IMR-90 (cell line): Measurements from ENCODE around the gene CCR5. TPM values are rescaled to one million over a fixed set of nuclear protein-coding genes. Genes with fewer than 3 reads are reported as not detected.

Experiments used
- ATAC-seq: fragments of 200-7000 bp; cut with Tn5 transposase; 2 replicates; pipeline ENCODE4 v1.9.1; 2020; ENCODE audit warnings: low read depth, mild to moderate bottlenecking, moderate library complexity
- BruUV-seq: library from RNA; stranded (reverse); fragments of 400-500 nt; replicated peaks from 2 replicates; lab custom pipeline; 2021; lab: Mats Ljungman, UMichigan
- CTCF ChIA-PET: fragments of 300-600 bp; formaldehyde crosslinking; extraction: SDS; loops from one replicate; lab custom pipeline; 2021; ENCODE audit warnings: antibody characterized with exemption; lab: Yijun Ruan, JAX
- POLR2A ChIA-PET: fragments of 300-600 bp; sonication (Branson Sonifier 250); formaldehyde crosslinking; loops from one replicate; lab custom pipeline; 2022; ENCODE audit warnings: antibody characterized with exemption; ENCODE audit not compliant: unreplicated experiment; lab: Charles Lee
- DNase-seq: peaks from one replicate; pipeline ENCODE4 v3.0.0; 2013
- H2AFZ ChIP-seq: replicated peaks from 2 replicates; pipeline ENCODE3; 2013; ENCODE audit warnings: low read length, mild to moderate bottlenecking; ENCODE audit not compliant: poor library complexity
- H2AK5ac ChIP-seq: 2 replicates; pipeline ENCODE4 v1.6.1; 2013; ENCODE audit warnings: low read depth, low read length, inconsistent platforms
- H2AK9ac ChIP-seq: replicated peaks from 2 replicates; pipeline ENCODE3; 2013; ENCODE audit warnings: mild to moderate bottlenecking, low read depth, low read length, moderate library complexity; ENCODE audit not compliant: poor library complexity
- H2BK120ac ChIP-seq: 2 replicates; pipeline ENCODE4 v1.6.1; 2013; ENCODE audit warnings: low read depth, low read length, inconsistent platforms
- H2BK15ac ChIP-seq: 3 replicates; pipeline ENCODE4 v1.6.1; 2013; ENCODE audit warnings: low read depth, low read length, inconsistent platforms
- H2BK20ac ChIP-seq: 2 replicates; pipeline ENCODE4 v1.6.1; 2013; ENCODE audit warnings: low read depth, mild to moderate bottlenecking, inconsistent platforms, low read length, moderate library complexity
- H2BK5ac ChIP-seq: 2 replicates; pipeline ENCODE4 v1.6.1; 2013; ENCODE audit warnings: mild to moderate bottlenecking, low read depth, low read length, inconsistent platforms; ENCODE audit not compliant: poor library complexity, severe bottlenecking
- H3K14ac ChIP-seq: replicated peaks from 2 replicates; pipeline ENCODE4 v1.6.1; 2013; ENCODE audit warnings: low read depth, low read length, inconsistent platforms
- H3K18ac ChIP-seq: 2 replicates; pipeline ENCODE4 v1.6.1; 2013; ENCODE audit warnings: low read depth, low read length, control low read depth
- H3K23ac ChIP-seq: 2 replicates; pipeline ENCODE4 v1.6.1; 2013; ENCODE audit warnings: low read depth, low read length, inconsistent platforms
- H3K27ac ChIP-seq: 2 replicates; pipeline ENCODE4 v1.5.1; 2013; ENCODE audit warnings: mild to moderate bottlenecking, control low read depth, low read length; ENCODE audit not compliant: insufficient read depth
- H3K27me3 ChIP-seq: 2 replicates; pipeline ENCODE4 v1.6.1; 2013; ENCODE audit warnings: low read length; ENCODE audit not compliant: control insufficient read depth, insufficient read depth
- H3K36me3 ChIP-seq: 2 replicates; pipeline ENCODE4 v1.6.1; 2013; ENCODE audit warnings: low read length, mixed read lengths; ENCODE audit not compliant: control insufficient read depth, insufficient read depth
- H3K4ac ChIP-seq: 2 replicates; pipeline ENCODE4 v1.6.1; 2013; ENCODE audit warnings: low read depth, low read length, inconsistent platforms
- H3K4me1 ChIP-seq: 2 replicates; pipeline ENCODE4 v1.6.1; 2013; ENCODE audit warnings: low read length, mixed read lengths; ENCODE audit not compliant: control insufficient read depth, insufficient read depth
- H3K4me2 ChIP-seq: 2 replicates; pipeline ENCODE4 v1.6.1; 2013; ENCODE audit warnings: low read depth, mild to moderate bottlenecking, control low read depth, low read length, moderate library complexity
- H3K4me3 ChIP-seq: 2 replicates; pipeline ENCODE4 v1.5.1; 2013; ENCODE audit warnings: low read depth, mild to moderate bottlenecking, control low read depth, low read length, moderate library complexity; ENCODE audit not compliant: insufficient read depth
- H3K56ac ChIP-seq: 2 replicates; pipeline ENCODE4 v1.6.1; 2013; ENCODE audit warnings: low read length, inconsistent platforms; ENCODE audit not compliant: insufficient read depth; ENCODE audit errors: extremely low read depth
- H3K79me1 ChIP-seq, 2 experiments: 2 replicates each; pipeline ENCODE4 v1.6.1; 2013; ENCODE audit warnings: low read length in 2 of 2, inconsistent platforms in 1 of 2, low read depth in 1 of 2
- H3K9ac ChIP-seq: 2 replicates; pipeline ENCODE4 v1.6.1; 2013; ENCODE audit warnings: low read depth, low read length, control low read depth
- H3K9me1 ChIP-seq: 2 replicates; pipeline ENCODE4 v1.6.1; 2013; ENCODE audit warnings: low read length, inconsistent platforms; ENCODE audit not compliant: insufficient read depth
- H3K9me3 ChIP-seq: 2 replicates; pipeline ENCODE4 v1.6.1; 2013; ENCODE audit warnings: low read length; ENCODE audit not compliant: control insufficient read depth, insufficient read depth
- H4K20me1 ChIP-seq: 2 replicates; pipeline ENCODE4 v1.6.1; 2013; ENCODE audit warnings: low read length, inconsistent platforms; ENCODE audit not compliant: insufficient read depth
- H4K5ac ChIP-seq: 2 replicates; pipeline ENCODE4 v1.6.1; 2013; ENCODE audit warnings: mild to moderate bottlenecking, low read depth, low read length, control low read depth
- H4K8ac ChIP-seq, 2 experiments: 2 replicates each; pipeline ENCODE4 v1.6.1; 2013; ENCODE audit warnings: low read depth in 2 of 2, low read length in 2 of 2, control low read depth in 1 of 2, inconsistent platforms in 1 of 2
- H4K91ac ChIP-seq: 2 replicates; pipeline ENCODE4 v1.6.1; 2013; ENCODE audit warnings: low read depth, low read length, inconsistent platforms; ENCODE audit not compliant: insufficient read depth
- MAFK ChIP-seq: IDR thresholded peaks from 2 replicates; pipeline ENCODE4 v1.6.1; 2012; ENCODE audit warnings: low read depth, low read length, improper control_type of control experiment
- MAZ ChIP-seq: IDR thresholded peaks from 2 replicates; pipeline ENCODE4 v1.6.1; 2012; ENCODE audit warnings: low read depth, mild to moderate bottlenecking, low read length, improper control_type of control experiment, moderate library complexity, borderline replicate concordance
- RFX5 ChIP-seq: IDR thresholded peaks from 2 replicates; pipeline ENCODE4 v1.8.0; 2012; ENCODE audit warnings: low read depth, mild to moderate bottlenecking, low read length, moderate library complexity
- SMC3 ChIP-seq: fragments of 150-350 bp; IDR thresholded peaks from 2 replicates; pipeline ENCODE4 v1.6.1; 2016; ENCODE audit warnings: low read depth, mild to moderate bottlenecking, antibody characterized with exemption, low read length, moderate library complexity
- dilution Hi-C: fragments of 300-500 bp; cut with HindIII; formaldehyde crosslinking; loops from one replicate; pipeline ENCODE4 v1.14.3; 2018; ENCODE audit warnings: low sequenced_read_pairs; ENCODE audit not compliant: unreplicated experiment
- in situ Hi-C: fragments of 300-500 bp; cut with MboI; formaldehyde crosslinking; loops from 3 replicates; pipeline ENCODE4 v1.14.3; 2019; ENCODE audit warnings: low sequenced_read_pairs, inconsistent platforms, mixed read lengths
- intact Hi-C: fragments of 100-400 bp; cut with micrococcal nuclease; formaldehyde crosslinking; loops from 2 replicates; pipeline ENCODE4 v1.10.0; 2022
- polyA plus RNA-seq, 3 experiments: library from polyadenylated mRNA; depleted of rRNA; stranded (reverse); fragments of >200 nt; gene quantifications; 2 replicates each; pipeline ENCODE4 v1.2.3, GENCODE V29; 2012; ENCODE audit warnings: low replicate concordance in 1 of 3
- total RNA-seq: library from RNA; depleted of rRNA; stranded (reverse); fragments of >200 nt; gene quantifications from 2 replicates; pipeline ENCODE4 v1.2.3, GENCODE V29; 2012

Gene CCR5
- total and polyA plus RNA-seq, 2 of the 4 experiments (the other 2 are of a cell fraction) = not detected

- no TSS peak for BruUV-seq
- dilution Hi-C loops = no loop called here
Observed at GRCh38 chr3:46337911-46338310, 32.8 kb upstream of the CCR5 start.

More at GRCh38 chr3:46337911-46338310, 32.8 kb upstream of the CCR5 start:
- Histone ChIP-seq H3K79me1 (no peaks in the 10 kb centered on the region), H2AK9ac (no peak overlapping the region), H3K27me3 (peaks cover 4% of the 10 kb centered on the region), H2BK5ac (no peak overlapping the region), H2BK20ac (no peak overlapping the region), H3K4me1 (no peaks in the 10 kb centered on the region), H4K91ac (no peak overlapping the region), H4K5ac (no peak overlapping the region), H2AK5ac (no peak overlapping the region), H3K36me3 (no peaks in the 10 kb centered on the region), H3K23ac (no peak overlapping the region), H3K14ac (no peak overlapping the region), H2AFZ (no peak overlapping the region), H4K8ac (no peak overlapping the region), H3K9ac (no peak overlapping the region), H4K20me1 (no peaks in the 10 kb centered on the region), H3K9me3 (peaks cover 4% of the 10 kb centered on the region; the same call in 1 of the 2 replicates), H3K4me2 (no peak overlapping the region), H2BK120ac (no peak overlapping the region), H3K4ac (no peak overlapping the region), H3K4me3 (no peak overlapping the region), H3K9me1 (no peaks in the 10 kb centered on the region), H3K56ac (no peak overlapping the region), H3K27ac (no peak overlapping the region), H2BK15ac (no peak overlapping the region), H3K18ac (no peak overlapping the region)
- TF ChIP-seq RFX5 = no peak
- TF ChIP-seq MAFK = no peak
- no peak for TF ChIP-seq SMC3
- TF ChIP-seq MAZ = no peak
- ATAC-seq (no peak), DNase-seq (no peak)
- ChIA-PET POLR2A (no interaction called here), CTCF (no interaction called here)
- in situ Hi-C loops (no loop called here), intact Hi-C loops (no loop called here)
